GM10266 (cell line): Measurements from ENCODE around the gene COPB1.
A peak's percentile ranks its signal among the peaks of the same experiment; 100 is the strongest.

ENCODE experiments used
- DNase-seq: peaks from one replicate; pipeline ENCODE4 v3.0.0; 2012; ENCODE audit errors: extremely low spot score
- TF ChIP-seq, protein P1 (sequence below): IDR thresholded peaks from 2 replicates; pipeline ENCODE4 v1.5.1; 2012; ENCODE audit warnings: mild to moderate bottlenecking, low read depth; ENCODE audit not compliant: control insufficient read depth, insufficient read depth; ENCODE audit errors: missing control alignments

The COPB1 gene

DNA sequence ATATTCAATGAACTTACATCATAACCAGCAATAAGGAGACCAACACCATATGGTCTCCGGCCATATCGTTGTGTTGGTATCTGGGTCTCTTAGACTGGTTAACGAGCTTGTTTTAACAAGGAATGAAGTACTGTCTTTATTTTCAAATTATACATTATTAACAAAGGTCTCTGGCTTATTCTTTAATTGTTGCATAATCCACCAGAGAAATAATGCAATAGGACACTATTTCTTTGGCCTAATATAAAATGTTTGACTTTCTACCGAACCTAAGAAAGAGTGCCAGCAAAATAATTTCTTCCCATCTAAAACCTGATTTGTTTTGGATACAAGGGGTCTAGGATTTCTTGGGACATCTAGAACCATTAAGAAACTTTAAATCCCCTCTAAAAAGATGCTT, 14.2 kb upstream of the COPB1 start:
- DNase-seq = no peak
- TF ChIP-seq, protein P1, sequence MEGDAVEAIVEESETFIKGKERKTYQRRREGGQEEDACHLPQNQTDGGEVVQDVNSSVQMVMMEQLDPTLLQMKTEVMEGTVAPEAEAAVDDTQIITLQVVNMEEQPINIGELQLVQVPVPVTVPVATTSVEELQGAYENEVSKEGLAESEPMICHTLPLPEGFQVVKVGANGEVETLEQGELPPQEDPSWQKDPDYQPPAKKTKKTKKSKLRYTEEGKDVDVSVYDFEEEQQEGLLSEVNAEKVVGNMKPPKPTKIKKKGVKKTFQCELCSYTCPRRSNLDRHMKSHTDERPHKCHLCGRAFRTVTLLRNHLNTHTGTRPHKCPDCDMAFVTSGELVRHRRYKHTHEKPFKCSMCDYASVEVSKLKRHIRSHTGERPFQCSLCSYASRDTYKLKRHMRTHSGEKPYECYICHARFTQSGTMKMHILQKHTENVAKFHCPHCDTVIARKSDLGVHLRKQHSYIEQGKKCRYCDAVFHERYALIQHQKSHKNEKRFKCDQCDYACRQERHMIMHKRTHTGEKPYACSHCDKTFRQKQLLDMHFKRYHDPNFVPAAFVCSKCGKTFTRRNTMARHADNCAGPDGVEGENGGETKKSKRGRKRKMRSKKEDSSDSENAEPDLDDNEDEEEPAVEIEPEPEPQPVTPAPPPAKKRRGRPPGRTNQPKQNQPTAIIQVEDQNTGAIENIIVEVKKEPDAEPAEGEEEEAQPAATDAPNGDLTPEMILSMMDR = no peak

DNA sequence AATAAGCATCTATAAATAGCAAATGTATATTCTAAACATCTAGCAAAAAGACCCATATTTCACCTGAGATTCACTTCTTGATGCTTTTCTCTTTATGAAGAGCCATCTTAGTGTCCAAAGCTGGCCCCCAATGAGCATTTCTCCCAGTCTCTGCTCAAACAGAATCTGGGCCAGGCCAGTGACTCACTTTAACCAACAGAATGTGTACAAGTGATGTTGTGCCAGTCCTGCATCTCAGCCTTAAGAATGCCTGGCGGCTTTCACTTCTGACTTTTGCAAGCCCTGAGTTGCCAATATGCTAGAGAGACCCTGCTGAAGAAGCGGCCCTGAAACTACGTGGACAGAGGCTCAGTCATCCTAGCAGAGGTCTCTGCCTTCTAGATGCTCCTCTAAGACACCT, 6.9 kb upstream of the COPB1 start:
- no peak for DNase-seq
- TF ChIP-seq, protein P1 = no peak

DNA sequence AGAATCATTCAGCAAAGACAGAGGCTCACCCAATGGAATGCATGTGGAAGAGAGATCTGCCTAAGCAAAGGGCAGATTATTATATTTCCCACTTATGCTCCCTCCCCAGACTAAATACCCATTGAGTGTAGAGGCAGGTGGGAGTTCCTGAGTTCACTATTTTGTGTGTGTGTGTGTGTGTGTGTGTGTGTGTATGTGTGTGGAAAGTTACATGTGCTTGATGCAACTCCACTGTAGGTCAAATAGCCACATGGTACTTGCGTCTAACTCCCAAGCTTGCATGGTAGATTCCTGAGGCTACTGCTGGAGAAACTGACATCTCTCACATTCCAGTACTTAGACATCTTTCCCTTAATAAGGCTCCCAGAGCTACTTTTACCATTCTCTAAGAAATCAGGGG, 3.4 kb upstream of the COPB1 start:
- DNase-seq = no peak
- TF ChIP-seq, protein P1 = no peak

DNA sequence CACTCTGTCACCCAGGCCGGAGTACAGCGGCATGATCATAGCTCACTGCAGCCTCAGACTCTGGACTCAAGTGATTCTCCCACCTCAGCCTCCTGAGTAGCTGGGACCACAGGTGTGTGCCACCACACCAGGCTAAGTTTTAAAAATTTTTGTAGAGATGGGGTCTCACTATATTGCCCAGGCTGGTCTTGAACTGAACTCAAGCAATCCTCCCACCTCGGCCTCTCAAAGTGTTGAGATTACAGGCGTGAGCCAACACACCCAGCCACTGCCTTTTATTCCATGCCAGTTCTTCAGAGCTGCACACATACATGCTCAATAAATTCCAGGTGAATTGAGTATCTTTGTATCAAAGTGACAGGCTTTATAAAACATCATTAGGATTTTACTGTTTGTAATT, 2.4 kb upstream of the COPB1 start:
- TF ChIP-seq, protein P1 = no peak
- DNase-seq = no peak

DNA sequence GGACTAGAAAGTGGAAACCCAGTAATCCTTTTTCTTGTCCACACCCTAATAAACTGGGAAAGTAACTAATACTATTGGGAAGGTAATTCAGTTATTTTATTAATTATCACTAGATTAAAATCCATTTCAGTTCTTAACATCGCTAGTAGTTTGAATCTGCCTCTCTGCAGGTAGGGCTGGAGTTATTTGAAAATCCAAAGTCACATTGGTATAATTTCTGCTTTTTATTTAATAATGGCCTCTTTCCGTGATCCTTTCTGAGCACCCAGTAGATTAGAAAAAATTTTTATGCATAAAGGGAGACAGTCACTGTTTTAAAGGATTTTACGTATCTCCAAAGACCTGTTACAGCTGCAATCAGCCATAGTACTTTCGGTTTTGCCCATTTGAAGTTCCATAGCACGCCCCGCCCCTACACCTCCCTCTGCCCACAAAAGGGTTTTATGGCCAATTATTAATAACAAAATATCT, 605 bp upstream of the COPB1 start:
- peak; percentile 39 for DNase-seq
- TF ChIP-seq, protein P1 = no peak

DNA sequence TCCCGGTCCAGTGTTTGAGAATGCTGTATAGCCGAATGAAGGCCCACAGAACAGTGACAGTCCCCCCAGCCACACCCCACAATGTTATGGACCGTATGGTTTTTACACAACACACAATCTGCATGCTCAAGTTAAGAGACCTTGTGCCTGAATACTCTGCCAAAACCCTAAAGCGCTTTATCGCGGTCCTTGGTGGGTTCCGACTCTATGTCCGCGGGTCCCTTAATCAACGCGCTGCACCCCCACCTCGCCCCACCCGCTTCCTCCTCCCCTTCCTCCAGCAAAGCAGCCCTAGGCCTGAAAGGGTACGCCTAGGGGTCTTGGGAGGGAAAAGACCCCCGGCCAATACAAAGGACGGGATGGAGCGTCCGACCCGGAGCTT, 442 bp downstream of the COPB1 start:
- no peak for DNase-seq

DNA sequence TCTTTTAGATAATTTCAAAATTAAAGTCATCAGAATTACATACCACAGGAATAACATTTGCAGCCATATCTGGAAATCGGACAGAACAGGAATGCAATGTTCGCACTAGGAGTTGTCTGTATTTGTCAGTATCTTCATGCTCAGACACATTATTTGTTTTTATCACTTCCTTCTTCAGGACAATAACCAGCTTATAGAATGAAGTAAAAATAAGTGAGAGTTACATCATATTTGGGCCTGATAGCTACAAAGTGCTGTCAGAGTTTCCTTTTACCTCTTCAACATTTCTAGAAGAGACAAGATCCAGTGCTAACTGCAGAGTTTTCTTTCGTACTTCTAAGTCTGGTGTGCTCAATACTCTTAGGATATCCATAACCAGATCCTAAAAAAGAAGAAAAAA, 18.9 kb downstream of the COPB1 start:
- TF ChIP-seq, protein P1 = no peak
- no peak for DNase-seq

More for the DNA sequence above, 442 bp downstream of the COPB1 start:
- TF ChIP-seq, protein P1 = no peak
